Activated CD4-positive, alpha-beta T cell treated with anti-CD3 and anti-CD28 coated beads, Interleukin-2, amount 50 U/mL, for 16 hours (primary cell): ENCODE measurements around the gene CTNNA1.

ENCODE experiments used
- DNase-seq: peaks from one replicate; pipeline ENCODE4 v3.0.0-alpha.2; 2020

CTNNA1 gene

DNA sequence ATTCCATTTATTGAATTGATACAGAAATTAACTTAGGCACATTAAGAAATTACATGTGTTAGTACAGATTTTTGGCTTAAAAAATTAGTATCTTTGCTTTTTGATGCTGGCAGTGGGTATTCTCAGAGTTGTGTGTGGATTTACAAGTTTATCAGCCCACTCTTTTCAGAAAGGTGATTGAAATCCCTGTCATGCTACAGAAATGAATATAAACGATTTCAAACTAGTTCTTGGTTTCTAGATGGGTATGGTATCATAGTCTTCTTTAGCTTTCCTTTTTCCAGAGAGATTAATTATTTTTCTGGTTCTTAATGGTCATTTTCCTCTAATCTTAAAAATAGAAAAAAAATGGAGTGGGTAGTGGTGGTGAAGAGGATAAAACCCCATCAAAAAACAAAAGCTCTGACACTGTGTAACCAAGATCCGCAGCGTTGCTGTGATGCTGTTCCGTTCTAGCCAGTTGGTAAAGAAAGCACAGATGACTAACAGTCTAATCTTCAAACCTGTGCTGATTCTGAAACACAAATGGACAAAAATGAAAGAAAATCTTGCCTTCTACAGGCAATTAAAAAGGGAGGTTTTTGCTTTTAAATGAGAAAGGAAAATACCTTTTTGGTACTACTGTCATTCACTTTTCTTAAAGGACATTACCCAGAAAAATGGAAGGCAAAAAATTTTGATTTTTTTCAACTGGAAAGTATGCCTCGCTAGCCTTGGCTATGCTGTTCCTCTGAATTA lies 116.7 kb downstream of the CTNNA1 start:
- DNase-seq, result peak; percentile 47

DNA sequence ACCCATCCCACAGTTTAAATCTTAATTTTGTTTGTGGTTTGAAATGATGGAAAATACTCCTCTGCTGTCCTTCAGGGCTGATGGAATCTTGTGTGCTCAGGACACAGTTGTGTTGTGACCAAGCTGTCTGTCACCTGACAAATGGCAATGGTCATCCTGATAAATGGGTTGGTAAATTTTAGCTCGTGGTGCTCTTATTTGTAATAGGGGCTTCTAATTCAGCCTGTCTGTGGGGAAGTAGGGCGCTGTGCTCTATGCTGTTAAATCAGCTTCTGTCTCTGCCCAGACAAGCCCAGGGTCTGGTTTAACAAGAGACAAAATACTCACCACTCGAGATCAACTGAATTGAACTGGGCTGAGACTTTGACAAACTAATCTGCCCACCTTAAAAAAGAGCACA lies 117.4 kb downstream of the CTNNA1 start:
- DNase-seq, result no peak

DNA sequence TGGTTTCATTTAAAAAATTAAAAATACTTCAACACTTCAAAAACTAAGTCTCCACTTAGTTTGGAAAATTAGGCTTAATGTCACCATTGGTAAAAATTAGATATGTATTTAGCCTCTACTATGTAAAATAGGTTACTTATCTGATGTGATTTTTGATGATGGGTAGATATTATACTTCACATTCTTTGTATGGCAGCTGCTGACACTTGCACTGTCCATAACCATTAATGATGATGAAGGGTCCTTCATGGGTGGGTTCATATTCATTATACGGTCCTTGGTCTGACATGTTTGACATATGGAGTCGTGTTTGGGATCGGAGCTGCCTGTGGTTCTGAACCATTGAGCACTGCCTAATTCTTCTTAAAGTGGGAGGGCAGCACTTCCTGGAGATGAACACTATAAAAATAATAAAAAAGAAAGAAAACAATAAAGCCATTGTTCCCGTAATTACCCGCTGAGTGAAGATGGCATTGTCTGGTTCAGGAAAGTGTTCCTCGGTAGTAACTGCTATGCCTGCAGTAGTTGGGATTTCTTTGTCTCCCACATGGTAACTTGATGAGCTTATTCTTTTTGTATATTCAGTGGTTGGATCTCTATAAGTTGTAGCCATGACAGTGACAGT lies 119.7 kb downstream of the CTNNA1 start:
- DNase-seq, result no peak

DNA sequence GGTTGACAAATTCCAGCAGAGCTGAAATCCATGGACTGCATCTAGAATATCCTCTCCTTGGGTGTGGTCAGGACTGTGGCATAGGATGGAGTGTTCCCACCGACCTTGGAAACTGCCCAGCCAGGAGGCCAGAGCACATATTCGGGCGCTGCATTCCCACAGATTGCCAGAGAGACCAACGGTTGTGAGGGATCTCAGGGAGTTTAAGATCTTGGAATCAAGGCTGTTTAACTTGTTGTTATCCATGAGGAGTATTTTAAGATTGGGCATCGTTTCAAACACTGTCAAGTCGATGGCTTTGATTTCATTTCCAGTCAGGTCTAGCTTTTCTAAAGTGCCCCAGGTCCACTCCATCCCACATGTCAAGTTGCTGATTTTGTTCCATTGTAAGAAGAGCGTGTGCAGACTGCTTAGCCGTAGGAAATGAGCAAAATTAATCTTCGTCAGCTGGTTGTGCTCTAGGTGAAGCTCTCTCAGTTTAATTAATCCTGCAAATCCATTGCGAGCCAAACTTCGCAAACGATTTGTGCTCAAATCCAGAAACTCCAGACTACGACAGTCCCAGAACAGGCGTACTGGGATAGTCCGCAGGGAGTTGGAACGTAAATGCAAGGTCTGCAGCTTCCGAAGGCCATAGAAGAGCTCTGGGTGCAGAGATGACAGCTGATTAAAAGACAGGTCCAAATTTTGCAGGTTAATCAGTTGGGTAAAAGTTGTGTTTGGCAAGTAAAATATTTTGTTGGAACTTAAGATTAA lies 120.4 kb downstream of the CTNNA1 start:
- DNase-seq, result no peak

DNA sequence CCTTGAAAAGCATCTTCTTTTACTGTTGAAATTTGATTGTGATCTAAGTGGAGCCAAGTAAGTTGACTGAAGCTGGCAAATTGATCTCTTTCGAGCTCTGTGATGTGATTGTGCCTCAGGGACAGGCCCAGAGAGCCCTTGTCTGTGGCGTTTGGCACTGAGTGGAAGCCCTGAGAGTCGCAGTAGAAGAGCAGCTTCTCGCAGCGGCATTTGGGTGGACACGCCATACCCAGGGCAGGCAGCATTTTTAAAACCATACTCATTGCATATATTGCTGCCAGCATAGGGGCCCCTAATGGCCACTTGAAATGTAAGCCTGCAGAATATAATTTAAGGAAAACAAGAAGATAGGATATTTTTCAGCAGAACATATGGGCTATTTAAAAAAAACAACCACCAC lies 121.0 kb downstream of the CTNNA1 start:
- DNase-seq, result no peak

DNA sequence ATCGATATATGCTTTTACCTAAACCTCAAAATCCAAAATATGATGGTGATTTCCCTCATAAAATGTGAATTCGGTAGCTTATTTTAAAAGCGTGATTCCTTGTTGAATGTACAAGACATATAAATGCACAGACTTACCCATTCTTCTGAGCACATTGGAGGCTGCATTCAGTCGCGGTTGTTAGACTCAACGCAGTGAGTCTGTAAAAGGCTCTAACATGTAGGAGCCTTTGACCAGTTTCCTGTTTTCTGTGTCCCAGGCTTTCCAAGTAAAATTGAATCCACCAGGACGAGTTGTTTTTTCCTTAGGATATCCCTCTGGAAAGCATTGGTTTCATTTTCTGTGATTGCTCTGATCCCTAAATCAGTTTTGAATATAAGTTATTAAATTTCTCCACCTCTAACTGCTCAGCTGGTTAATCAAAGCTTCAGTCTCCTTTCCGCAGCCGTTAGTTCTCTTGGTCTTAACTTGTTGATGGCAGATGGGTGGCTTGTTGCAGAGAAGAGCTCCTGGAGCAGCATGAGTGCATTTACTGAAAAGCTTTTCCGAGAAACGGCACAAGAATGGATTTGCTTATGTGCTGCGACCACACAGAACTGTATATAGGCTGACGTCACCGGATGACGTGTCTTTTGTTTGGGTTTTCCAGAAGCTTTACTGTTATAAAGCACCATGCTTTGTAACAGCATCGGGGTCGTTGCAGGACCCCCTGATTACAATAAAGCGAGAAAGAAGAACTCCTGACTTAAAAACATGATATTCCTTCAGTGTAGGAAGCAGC lies 121.7 kb downstream of the CTNNA1 start, which contains the start of gene LRRTM2:
Gene LRRTM2 (minus strand): TSS at position 565 of the 781 bp plus-strand sequence. CDS start 424 bp downstream, at position 141.
- DNase-seq, result no peak

DNA sequence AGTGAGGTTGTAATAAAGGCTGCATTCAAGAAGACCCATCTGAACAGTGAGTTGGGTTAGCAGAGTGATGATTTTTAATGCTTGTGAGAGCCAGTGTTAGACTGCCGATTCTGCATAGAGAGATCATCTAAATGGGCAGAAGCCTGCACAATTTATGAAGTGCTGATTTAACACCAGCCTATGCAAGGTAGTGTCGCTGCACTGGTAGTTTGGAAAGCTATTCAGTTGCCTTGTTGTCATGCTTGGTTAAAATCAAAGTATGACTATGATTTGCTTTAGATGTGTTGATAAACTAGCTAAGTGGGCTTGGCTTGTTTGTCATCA lies 122.3 kb downstream of the CTNNA1 start:
- no peak for DNase-seq

DNA sequence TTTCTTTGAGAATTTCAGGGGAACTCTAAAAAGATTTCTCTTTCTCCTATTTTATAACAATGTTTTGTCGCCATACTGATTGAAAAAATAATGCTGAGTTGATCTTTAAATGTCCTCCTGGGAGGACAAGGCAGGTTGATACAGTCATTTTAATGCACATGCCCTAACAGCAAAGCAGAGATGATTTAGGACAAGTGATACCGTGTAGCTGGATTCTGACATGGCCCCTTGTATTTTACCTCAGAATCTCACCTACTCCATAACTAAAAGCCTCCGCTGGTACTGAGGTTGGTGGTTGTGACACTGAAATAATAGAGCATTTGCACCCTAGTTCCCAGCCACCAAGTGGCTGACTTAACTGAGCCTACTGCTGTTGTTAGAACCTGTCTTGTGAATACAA lies 122.7 kb downstream of the CTNNA1 start:
- DNase-seq, result no peak

DNA sequence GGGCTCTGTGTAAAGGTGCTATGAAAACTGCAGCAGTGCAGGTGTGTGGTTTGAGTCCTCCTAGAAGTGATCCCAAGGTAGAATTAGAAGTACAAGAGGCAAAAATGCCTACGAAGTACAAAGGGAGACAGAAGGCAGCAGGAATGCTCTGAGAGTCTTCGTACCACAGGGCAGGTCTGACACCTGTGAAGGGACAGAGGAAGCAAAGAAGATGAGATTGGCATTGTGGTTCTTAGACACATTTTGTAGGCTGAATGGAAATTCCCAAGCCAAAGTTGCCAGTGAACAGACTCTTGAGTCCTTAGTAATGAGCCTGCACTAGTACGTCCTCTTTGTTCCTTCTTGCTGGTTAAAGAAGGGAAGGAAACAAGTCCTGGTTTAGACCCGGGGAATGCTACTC lies 123.6 kb downstream of the CTNNA1 start:
- no peak for DNase-seq

DNA sequence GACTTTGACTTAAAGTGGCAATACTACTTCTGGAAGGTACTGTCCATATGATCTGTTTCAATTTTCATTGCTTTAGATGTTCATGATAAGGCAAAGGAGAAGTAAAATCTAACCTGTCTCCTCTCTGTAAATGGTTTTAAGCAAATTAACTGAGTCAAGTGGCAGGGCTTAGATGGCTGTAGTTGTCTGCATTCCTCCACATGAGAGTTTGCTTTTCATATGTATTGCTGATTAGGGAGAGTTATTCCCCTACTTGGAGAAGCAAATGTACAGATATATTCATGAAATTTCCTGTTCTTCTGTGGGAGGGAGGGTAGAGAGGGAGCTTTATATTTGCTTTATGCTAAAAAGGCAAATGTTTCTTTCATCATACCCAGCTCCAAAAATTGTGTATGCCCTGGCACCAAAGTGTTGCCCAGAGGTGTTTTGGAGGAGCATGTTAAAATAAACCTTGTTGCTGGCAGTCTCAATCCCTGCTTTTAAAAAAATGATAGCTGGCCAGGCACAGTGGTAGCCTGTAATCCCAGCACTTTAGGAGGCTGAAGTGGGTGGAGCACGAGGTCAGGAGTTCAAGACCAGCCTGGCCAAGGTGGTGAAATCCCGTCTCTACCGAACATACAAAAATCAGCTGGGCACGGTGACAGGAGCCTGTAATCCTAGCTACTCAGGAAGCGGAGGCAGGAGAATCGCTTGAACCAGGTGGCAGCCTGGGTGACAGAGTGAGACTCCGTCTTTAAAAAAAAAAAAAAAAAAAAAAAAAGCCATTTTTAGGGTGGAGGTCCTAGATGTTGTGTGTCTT lies 125.4 kb downstream of the CTNNA1 start:
- no peak for DNase-seq

DNA sequence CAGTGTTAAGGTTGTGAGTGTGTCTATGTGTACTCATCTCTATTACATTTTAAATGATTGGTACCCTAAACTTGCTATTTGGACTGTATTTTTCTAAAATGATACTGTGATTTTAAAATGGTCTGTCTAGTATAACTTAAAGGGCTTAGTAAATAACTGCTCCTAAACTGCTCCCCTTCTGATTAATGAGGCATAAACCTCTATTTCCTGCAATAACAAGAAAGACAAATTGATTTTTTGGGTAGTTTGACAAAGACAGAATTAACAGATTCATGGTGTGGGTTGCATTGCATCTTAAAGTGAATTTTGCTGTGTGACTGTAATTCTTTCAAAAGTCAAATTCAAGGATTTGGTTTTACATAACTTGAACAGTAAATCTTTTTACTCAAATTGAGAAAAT lies 130.0 kb downstream of the CTNNA1 start:
- DNase-seq, result no peak

DNA sequence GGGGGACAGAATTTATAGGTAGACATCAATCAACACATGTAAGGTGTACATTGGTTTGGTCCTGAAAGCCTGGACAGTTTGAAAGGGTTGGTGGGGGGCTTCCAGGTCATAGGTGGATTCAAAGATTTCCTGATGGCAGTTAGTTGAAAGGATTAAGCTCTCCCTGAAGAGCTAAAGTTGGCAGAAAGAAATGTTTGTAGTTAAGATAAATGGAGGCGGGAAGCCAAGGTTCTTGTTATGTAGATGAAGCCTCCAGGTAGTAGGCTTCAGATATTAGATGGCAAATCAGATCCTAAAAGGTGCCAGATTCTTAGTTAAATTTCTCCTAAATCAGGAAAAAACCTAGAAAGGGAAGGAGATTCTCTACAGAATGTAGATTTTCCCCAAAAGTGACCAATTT lies 130.9 kb downstream of the CTNNA1 start:
- DNase-seq, result no peak

DNA sequence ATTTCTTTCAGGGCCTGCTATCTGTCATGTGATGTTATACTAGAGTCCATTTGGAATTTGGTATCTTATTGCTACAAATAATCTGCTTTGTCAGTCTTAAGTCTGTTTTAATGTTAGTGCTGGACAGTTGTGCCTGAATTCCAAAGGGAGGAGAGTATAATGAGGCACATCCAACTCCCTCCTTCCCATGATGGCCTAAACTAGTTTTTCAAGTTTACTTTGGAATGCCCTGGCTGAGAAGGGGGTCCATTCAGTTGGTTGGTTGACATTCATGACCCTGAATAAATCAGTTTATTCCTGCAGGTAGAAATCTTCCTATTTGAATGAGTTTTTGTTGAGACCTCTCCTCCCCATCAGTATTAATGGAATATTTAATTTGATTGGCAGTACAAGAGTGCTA lies 131.3 kb downstream of the CTNNA1 start:
- no peak for DNase-seq

DNA sequence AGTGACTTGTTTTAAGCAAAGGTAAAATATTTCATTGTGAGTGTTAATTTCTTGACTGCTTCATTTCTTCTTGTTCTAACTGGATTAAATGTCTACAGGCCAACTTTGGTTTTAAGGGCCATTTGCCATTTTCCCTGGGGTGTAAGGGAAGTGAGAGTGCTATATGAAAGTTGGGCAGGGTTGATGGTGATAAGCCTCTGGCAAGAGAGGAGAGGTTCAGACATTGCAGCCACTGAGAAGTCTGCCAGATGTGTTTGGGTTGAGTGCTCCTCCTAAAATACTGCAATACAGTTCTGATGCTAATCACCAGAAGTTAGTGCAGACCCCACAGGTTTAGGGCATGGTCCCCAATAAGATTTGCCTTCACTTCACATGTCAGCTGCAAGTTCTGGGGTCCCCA lies 136.8 kb downstream of the CTNNA1 start:
- no peak for DNase-seq

DNA sequence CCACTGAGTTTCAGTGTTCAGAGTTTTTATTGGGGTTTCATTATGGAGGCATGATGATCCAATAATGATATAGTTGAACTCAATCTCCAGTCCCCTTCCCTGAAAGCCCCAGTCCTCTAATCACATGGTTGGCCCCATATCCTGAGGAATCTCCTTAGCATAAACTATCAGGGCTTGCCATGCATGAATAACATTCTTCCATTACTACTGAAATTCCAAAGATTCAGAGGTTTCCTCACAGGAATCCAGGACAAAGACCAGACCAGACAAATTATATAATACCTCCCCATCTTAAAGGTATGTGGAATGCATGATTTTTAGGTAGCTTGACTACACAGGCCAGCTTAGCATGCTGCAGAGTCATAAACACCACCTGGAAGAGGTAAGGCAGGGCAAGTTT lies 137.4 kb downstream of the CTNNA1 start:
- no peak for DNase-seq

DNA sequence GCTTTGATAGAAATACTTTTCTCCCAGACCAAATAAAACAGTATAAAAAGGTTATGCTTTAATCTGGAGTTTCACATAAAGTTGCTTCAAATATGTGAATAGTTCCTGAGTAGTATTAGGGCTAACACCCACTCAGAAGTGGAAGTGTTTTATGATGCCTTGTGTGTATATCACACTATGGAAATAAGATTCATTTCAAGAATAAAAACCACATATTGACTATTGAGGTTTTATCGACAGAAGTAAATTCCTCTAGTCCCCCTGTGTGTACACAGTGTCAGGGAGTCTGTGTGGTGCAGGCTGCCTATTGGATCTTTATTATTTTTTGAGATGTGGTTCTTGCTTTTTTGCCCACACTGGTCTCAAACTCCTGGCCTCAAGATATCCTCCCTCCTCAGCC lies 142.7 kb downstream of the CTNNA1 start:
- DNase-seq, result peak; percentile 14

DNA sequence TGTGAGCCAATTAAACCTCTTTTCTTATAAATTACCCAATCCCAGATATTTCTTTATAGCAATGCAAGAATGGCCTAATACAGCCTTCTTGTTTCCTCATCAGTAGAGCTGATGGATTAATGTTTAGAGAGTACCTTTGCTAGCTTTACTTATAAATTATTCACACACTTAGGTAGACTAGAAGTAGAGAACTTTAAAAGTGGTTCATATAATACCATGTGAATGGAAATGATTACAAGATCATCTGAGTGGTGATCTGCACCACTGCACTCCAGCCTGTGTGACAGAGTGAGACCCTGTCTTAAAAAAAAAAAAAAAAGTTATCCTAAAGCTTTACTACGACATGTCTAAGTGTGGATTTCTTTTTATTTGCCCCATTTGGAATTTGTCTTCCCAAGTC lies 145.1 kb downstream of the CTNNA1 start:
- no peak for DNase-seq

DNA sequence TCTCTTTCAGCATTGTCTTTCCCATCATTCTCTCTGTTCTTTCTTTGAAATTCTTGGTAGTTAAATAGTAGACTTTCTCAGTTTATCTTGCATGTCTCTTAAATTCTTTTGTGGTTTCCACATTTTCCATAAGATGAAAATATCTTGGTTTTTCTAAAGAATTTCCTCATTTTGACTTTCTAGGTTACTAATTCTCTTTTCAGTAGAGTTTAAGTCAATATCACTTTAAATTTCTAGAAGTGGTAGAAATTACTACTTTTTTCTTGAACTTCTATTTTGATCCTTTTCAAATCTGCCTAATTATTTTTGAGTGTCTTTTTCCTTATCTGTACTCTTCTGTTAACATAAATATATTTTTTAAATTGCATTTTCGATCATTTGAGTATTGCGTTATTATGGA lies 145.5 kb downstream of the CTNNA1 start:
- no peak for DNase-seq

DNA sequence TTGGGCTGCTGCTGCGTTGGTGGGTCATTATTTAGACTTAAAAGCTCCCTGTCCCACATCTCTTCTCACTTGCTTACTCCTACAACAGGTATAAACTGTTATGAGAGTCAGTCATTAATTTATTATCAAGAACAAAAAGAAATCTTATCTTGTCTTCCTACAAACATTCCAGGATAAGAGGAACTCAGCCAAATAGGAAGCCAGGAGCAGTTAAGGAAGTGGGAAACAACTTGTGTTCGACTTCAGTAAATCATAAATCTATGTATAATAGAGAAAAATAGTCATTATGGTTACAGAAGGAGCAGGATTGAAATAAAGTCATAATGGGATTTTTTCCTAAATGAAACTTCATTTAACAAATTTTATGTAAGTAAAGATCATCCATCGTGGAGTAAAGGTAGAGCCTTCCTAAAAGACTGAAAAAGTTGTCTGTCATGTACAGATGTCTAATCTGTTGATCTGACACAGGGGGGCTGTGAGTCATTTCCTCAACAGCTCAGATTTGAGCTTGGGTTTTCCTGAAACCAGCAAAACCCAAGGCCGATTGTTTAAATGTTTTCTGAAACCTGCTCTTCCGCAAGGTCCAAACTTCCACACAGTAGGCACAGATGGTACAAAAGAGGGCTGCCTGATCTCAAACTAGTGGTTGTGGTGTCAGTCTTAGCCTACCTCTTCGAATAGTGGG lies 147.2 kb downstream of the CTNNA1 start:
- peak; percentile 71 for DNase-seq

DNA sequence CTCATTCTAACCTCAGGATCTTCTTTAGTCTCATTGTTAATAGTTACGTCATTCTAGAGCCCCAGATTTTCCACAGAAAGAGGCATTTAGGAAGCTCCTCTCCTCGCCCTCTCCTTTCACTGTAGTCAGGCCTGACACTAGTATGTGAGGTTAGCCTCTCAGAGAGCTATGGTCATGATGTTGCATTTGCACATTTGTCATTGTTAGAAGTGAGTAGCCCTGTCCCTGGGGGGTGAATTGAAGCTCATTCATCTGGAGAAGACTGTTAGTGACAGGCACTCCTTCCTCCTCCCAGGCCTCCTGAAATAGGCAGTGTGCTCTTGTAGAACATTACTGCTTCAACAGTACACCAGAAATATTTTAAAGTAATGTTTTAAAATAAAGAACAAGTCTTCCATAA lies 148.5 kb downstream of the CTNNA1 start:
- DNase-seq, result peak; percentile 15

DNA sequence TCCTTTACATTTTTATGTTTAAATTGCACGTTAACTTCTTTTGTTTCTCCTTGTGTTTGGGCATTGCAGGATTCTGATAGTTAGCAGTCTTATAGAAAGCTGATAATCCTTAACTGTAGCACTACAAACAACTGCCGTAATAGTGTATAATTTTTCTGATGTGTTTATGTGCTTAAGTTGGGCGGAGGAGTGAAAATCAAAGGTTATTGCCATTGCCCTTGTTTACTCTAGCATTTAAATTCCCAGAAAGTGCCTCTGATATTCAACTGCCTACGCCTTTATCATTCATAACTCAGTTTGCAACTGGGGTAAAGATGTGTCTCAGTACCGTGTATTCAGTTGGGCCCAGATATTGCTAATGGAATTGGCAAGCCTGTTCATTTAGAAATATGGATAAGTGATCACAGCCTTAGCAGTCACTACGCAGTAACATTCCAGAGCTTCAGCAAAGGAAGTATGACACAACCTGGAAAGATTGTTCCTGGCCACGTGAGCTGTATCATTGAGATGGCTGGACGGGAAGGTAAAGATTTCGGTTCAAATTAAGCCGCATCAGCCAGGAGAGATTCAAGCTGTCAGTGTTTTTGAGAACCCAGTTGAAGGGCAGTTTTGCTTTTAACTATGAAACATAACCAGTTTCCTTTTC lies 150.0 kb downstream of the CTNNA1 start:
- no peak for DNase-seq
